B cell (primary cell): Measurements from ENCODE around the gene KCNK7. TPM values are rescaled to one million over a fixed set of nuclear protein-coding genes. Genes with fewer than 3 reads are reported as not detected.

Experiments
- ATAC-seq: fragments of 200-7000 bp; cut with Tn5 transposase; one replicate; pipeline ENCODE4 v1.10.0; 2021; ENCODE audit warnings: low read depth, mild to moderate bottlenecking, moderate number of reproducible peaks, moderate library complexity
- CTCF ChIA-PET: fragments of 350-600 bp; sonication (Branson Sonifier 250); formaldehyde crosslinking; loops from one replicate; lab custom pipeline; 2021; ENCODE audit warnings: antibody characterized with exemption, inconsistent platforms; lab: Charles Lee
- POLR2A ChIA-PET: fragments of 350-600 bp; sonication (Branson Sonifier 250); formaldehyde crosslinking; loops from one replicate; lab custom pipeline; 2021; ENCODE audit warnings: antibody characterized with exemption; lab: Charles Lee
- DNase-seq: peaks from one replicate; pipeline ENCODE4 v3.0.0; 2013
- H2AFZ ChIP-seq: 2 replicates; pipeline ENCODE4 v1.6.1; 2012; ENCODE audit warnings: mild to moderate bottlenecking, low read depth, low read length; ENCODE audit not compliant: insufficient read depth, poor library complexity, severe bottlenecking
- H3K27ac ChIP-seq, 2 donors: 1 replicate in 1 of 2; 2 replicates in 1 of 2; pipeline ENCODE4 v1.5.1; 2012 to 2013; ENCODE audit warnings: low read length in 2 of 2, mild to moderate bottlenecking in 2 of 2, moderate library complexity in 1 of 2
- H3K27me3 ChIP-seq, 4 experiments: fragments of 200-600 bp in 1 of 4; sonication (generic) in 1 of 4; replicated peaks in 1 of 4; 1 replicate in 2 of 4; 2 replicates in 2 of 4; pipeline versions ENCODE4 v1.6.1 to v1.7.0; 2013 to 2016; ENCODE audit warnings: low read length in 3 of 4, mild to moderate bottlenecking in 2 of 4, mixed read lengths in 1 of 4, moderate library complexity in 1 of 4; ENCODE audit not compliant: insufficient read depth in 4 of 4, control insufficient read depth in 3 of 4; ENCODE audit errors: control extremely low read depth in 1 of 4
- H3K36me3 ChIP-seq, 2 experiments: replicated peaks in 1 of 2; 1 replicate in 1 of 2; 2 replicates in 1 of 2; pipeline versions ENCODE4 v1.6.1 to v1.7.1; 2013; ENCODE audit warnings: low read length in 1 of 2; ENCODE audit not compliant: insufficient read depth in 2 of 2, control insufficient read depth in 1 of 2; ENCODE audit errors: control extremely low read depth in 1 of 2, extremely low read depth in 1 of 2
- H3K4me1 ChIP-seq, 2 donors: fragments of 200-600 bp in 1 of 2; sonication (generic) in 1 of 2; 1 replicate in 1 of 2; 2 replicates in 1 of 2; pipeline versions ENCODE4 v1.5.1 to v1.6.1; 2013 to 2017; ENCODE audit warnings: low read length in 2 of 2; ENCODE audit not compliant: control insufficient read depth in 2 of 2, insufficient read depth in 2 of 2
- H3K4me2 ChIP-seq: replicated peaks from 2 replicates; pipeline ENCODE3; 2012; ENCODE audit warnings: mild to moderate bottlenecking, low read depth, low read length; ENCODE audit not compliant: poor library complexity, severe bottlenecking
- H3K4me3 ChIP-seq, 5 experiments: fragments of 200-600 bp in 1 of 5; sonication (generic) in 1 of 5; 1 replicate in 3 of 5; 2 replicates in 2 of 5; pipeline versions ENCODE4 v1.5.1 to v1.7.0; 2011 to 2016; ENCODE audit warnings: low read length in 4 of 5, mild to moderate bottlenecking in 4 of 5, low read depth in 2 of 5, control low read depth in 1 of 5, moderate library complexity in 1 of 5; ENCODE audit not compliant: insufficient read depth in 1 of 5; ENCODE audit errors: control extremely low read depth in 1 of 5, extremely low read depth in 1 of 5
- H3K79me2 ChIP-seq: fragments of 200-600 bp; sonication (generic); one replicate; pipeline ENCODE4 v1.6.0; 2016; ENCODE audit warnings: low read length; ENCODE audit not compliant: control insufficient read depth, insufficient read depth
- H3K9ac ChIP-seq: fragments of 200-600 bp; sonication (generic); 2 replicates; pipeline ENCODE4 v1.6.1; 2017; ENCODE audit warnings: mild to moderate bottlenecking, low read length, moderate library complexity
- H3K9me3 ChIP-seq, 3 donors: one replicate each; pipeline versions ENCODE4 v1.6.1 to v1.7.1; 2013; ENCODE audit warnings: low read length in 2 of 3; ENCODE audit not compliant: control insufficient read depth in 2 of 3, insufficient read depth in 1 of 3; ENCODE audit errors: control extremely low read depth in 1 of 3
- H4K20me1 ChIP-seq: 2 replicates; pipeline ENCODE4 v1.6.0; 2012; ENCODE audit warnings: mild to moderate bottlenecking, low read length; ENCODE audit not compliant: insufficient read depth, control insufficient read depth, poor library complexity, severe bottlenecking
- H3K27ac Mint-ChIP-seq: one replicate; pipeline ENCODE4 v1.8.0; 2021; ENCODE audit warnings: mixed read lengths
- H3K27me3 Mint-ChIP-seq: one replicate; pipeline ENCODE4 v1.8.0; 2021; ENCODE audit warnings: mixed read lengths
- H3K4me1 Mint-ChIP-seq: one replicate; pipeline ENCODE4 v1.8.0; 2021; ENCODE audit warnings: mixed read lengths
- H3K4me3 Mint-ChIP-seq: one replicate; pipeline ENCODE4 v1.8.0; 2021; ENCODE audit warnings: mixed read lengths
- H3K9me3 Mint-ChIP-seq: one replicate; pipeline ENCODE4 v1.8.0; 2022; ENCODE audit warnings: mixed read lengths; ENCODE audit not compliant: insufficient read depth
- CTCF ChIP-seq: fragments of 200-600 bp; IDR thresholded peaks from one replicate; pipeline ENCODE4 v1.8.0; 2022; ENCODE audit warnings: antibody characterized with exemption, mild to moderate bottlenecking
- EZH2 ChIP-seq: IDR thresholded peaks from 2 replicates; pipeline ENCODE4 v1.6.1; 2012; ENCODE audit warnings: borderline replicate concordance, low read depth, mild to moderate bottlenecking, moderate library complexity, low read length; ENCODE audit not compliant: insufficient read depth, poor library complexity, severe bottlenecking
- WGBS: methylation state at CpG from one replicate; pipeline ENCODE4 v1.1.5; 2013; ENCODE audit warnings: missing lambda C conversion rate; ENCODE audit not compliant: insufficient coverage; 5-methylcytosine and 5-hydroxymethylcytosine counted together
- intact Hi-C: fragments of 100-400 bp; cut with micrococcal nuclease; formaldehyde crosslinking; loops from one replicate; pipeline ENCODE4 v1.10.0; 2022
- polyA plus RNA-seq: library from polyadenylated mRNA; depleted of rRNA; stranded (reverse); fragments of >200 nt; gene quantifications from 2 replicates; pipeline ENCODE4 v1.2.3, GENCODE V29; 2012
- total RNA-seq, 2 donors: library from RNA; stranded (reverse); fragments of 120-200 nt in 1 of 2; gene quantifications; 1 replicate in 1 of 2; 2 replicates in 1 of 2; pipeline versions ENCODE4 v1.2.3 to v1.2.4, GENCODE V29; 2013 to 2022

KCNK7 gene
- total and polyA plus RNA-seq, 2 donors (not counting 1 experiment from before 2014, with no cell fraction given) = 2.2 to 3.5 TPM

- Histone ChIP-seq H4K20me1 (peaks cover 15% of the 10 kb centered on the region), H3K79me2 (peaks cover under 1% of the 10 kb centered on the region), H3K4me2 (no peak overlapping the region), H3K27me3 (no peaks in the 10 kb centered on the region), H3K4me1 (peaks cover 10 to 25% of the 10 kb centered on the region in 2 donors), H2AFZ (no peak overlapping the region), H3K4me3 (no peak overlapping the region), H3K27ac (peak overlapping the region in 1 of 2 donors; percentile 16), H3K9me3 (no peaks in the 10 kb centered on the region), H3K9ac (no peak overlapping the region), H3K36me3 (peaks cover 6 to 61% of the 10 kb centered on the region in 2 experiments)
- 94% methylated on average over 3 of the region's 3 CpGs for WGBS
- DNase-seq = no peak
- Mint-ChIP-seq H3K27ac (peak overlapping the region; percentile 4), H3K4me3 (no peak overlapping the region), H3K9me3 (no peaks in the 10 kb centered on the region), H3K4me1 (peaks cover 29% of the 10 kb centered on the region), H3K27me3 (no peaks in the 10 kb centered on the region)
- no peak for ATAC-seq
- intact Hi-C loops = no loop called here
- TF ChIP-seq EZH2 (no peak), CTCF (no peak)
- ChIA-PET POLR2A (interaction anchor here (1.3 kb wide), 1 partner anchor 28 kb away, joined by 4 read pairs; no protein-coding TSS in a partner anchor), CTCF (interaction anchor here (1.5 to 2.6 kb wide), 3 partner anchors 10 to 42 kb away, joined by 3 to 7 read pairs (median 7); partner anchors contain the start of gene FAM89B)
Observed at GRCh38 chr11:65581928-65582327, 13.7 kb downstream of the KCNK7 start.

- TF ChIP-seq EZH2 = no peak
- TF ChIP-seq CTCF = no peak
- H2AFZ ChIP-seq = no peak overlapping the region
- 92% methylated on average over 1 of the region's 8 CpGs for WGBS
- peaks cover 8% of the 10 kb centered on the region for H3K79me2 ChIP-seq
- peaks cover 15% of the 10 kb centered on the region for H4K20me1 ChIP-seq
- ChIA-PET CTCF (interaction anchor here (2.6 kb wide), 1 partner anchor 13 kb away, joined by 7 read pairs; no protein-coding TSS in a partner anchor), POLR2A (interaction anchor here (1.3 kb wide), 1 partner anchor 29 kb away, joined by 4 read pairs; no protein-coding TSS in a partner anchor)
- no peaks in the 10 kb centered on the region for H3K27me3 ChIP-seq
- peaks cover 16 to 23% of the 10 kb centered on the region in 2 donors for H3K4me1 ChIP-seq
- H3K4me1 Mint-ChIP-seq = peaks cover 25% of the 10 kb centered on the region
- H3K27ac ChIP-seq = no peak overlapping the region
- ATAC-seq = no peak
- no peak overlapping the region for H3K4me2 ChIP-seq
- no peak for DNase-seq
- H3K4me3 ChIP-seq = no peak overlapping the region
- H3K36me3 ChIP-seq = peaks cover 6 to 55% of the 10 kb centered on the region in 2 experiments
- H3K4me3 Mint-ChIP-seq = no peak overlapping the region
- H3K9me3 Mint-ChIP-seq = no peaks in the 10 kb centered on the region
- H3K27me3 Mint-ChIP-seq = no peaks in the 10 kb centered on the region
- intact Hi-C loops = no loop called here
- H3K27ac Mint-ChIP-seq = no peak overlapping the region
- no peak overlapping the region for H3K9ac ChIP-seq
- H3K9me3 ChIP-seq = no peaks in the 10 kb centered on the region
Observed at GRCh38 chr11:65580756-65581155, 14.8 kb downstream of the KCNK7 start.
